NCI-H510A treated with DMSO at 0.1 percent for 48 hours (cell line): Measurements from ENCODE around the gene TRAF5.
"Not testable (repeated sequence)": the region's sequence is repeated elsewhere in the genome, so short reads cannot be mapped to it uniquely, and the experiment has no call there.

Source experiments
- DNase-seq: peaks from one replicate; lab custom pipeline; 2025; lab: John Stamatoyannopoulos, UW

The TRAF5 gene, protein sequence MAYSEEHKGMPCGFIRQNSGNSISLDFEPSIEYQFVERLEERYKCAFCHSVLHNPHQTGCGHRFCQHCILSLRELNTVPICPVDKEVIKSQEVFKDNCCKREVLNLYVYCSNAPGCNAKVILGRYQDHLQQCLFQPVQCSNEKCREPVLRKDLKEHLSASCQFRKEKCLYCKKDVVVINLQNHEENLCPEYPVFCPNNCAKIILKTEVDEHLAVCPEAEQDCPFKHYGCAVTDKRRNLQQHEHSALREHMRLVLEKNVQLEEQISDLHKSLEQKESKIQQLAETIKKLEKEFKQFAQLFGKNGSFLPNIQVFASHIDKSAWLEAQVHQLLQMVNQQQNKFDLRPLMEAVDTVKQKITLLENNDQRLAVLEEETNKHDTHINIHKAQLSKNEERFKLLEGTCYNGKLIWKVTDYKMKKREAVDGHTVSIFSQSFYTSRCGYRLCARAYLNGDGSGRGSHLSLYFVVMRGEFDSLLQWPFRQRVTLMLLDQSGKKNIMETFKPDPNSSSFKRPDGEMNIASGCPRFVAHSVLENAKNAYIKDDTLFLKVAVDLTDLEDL

DNA sequence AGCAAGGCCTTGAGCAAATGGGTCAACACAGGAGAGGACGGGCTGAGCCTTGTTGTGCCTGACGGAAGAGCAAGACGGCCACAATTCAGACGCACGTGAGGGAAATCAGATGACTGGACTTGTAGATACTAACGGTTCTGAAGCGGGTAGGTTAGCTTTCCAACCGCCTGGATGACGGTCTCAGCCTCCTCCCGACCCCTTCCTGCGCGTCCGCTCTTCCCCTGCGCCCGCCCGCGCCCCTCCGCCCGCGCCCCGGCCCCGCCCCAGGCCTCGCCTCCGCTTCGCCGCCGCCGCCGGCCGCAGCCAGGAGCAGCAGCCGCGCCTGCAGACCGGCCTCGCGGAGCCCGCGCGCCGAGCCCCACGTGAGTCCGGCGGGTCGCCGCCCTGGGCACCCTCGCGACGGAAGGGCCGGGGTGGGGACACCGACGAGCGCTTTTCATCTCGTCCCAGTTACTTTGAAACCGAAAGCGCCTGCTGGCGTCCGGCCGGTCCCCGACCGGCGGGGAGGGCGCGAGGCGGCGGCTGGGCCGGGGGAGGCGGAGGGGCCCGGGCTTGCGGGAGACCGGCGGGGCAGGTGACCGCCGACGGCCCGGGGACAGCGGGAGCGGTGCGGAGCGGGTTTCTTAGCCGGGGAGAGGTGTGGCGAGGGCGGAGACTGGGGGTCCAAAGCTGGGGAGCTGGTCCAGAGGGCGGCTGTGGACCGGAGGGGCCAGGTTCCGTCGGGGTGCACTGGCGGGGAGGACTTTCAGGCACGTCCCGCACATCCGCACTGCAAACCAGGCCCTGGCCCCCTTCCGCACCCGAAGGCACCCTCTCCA is at the start of gene TRAF5:
TSS of gene TRAF5 (plus strand) at position 306 of the 818 bp plus-strand sequence. CDS start 26,407 bp downstream, outside the sequence.
- peak; percentile 28 for DNase-seq

DNA sequence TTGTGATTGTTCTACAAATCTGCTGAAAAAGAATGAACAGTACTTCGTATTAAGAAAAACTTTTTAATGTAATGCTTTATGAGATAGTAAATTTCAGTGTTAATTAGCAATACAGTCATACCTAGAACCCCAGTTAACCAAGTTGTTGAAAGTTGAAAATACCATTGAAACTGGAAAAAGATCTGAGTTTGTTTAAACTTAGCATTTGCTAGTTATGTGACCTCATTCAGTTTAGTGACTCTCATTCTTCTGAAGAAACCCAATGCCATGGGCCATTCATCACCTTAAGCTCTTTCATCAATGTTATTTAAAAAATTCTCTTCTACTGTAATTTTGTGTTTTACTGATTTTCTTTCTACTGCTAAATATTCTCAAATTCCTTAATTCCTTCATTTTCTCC is 47.3 kb upstream of the TRAF5 start:
- no peak for DNase-seq

DNA sequence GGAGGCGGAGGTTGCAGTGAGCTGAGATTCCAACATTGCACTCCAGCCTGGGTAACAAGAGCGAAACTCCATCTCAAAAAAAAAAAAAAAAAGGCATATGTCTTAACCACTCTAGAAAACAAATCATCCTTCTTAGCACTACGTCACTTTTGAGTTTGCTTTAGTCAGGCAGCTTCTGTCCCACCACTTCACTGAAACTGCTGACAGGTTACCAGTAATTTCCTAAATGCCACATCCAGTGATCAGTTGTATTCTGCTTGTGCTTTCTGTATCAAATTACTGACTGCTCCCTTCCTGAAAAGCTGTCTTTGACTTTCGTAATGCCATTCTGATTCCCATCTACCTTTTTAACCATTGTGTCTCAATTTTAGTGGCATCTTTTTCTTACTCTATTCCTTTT is 45.7 kb upstream of the TRAF5 start:
- DNase-seq = no peak

DNA sequence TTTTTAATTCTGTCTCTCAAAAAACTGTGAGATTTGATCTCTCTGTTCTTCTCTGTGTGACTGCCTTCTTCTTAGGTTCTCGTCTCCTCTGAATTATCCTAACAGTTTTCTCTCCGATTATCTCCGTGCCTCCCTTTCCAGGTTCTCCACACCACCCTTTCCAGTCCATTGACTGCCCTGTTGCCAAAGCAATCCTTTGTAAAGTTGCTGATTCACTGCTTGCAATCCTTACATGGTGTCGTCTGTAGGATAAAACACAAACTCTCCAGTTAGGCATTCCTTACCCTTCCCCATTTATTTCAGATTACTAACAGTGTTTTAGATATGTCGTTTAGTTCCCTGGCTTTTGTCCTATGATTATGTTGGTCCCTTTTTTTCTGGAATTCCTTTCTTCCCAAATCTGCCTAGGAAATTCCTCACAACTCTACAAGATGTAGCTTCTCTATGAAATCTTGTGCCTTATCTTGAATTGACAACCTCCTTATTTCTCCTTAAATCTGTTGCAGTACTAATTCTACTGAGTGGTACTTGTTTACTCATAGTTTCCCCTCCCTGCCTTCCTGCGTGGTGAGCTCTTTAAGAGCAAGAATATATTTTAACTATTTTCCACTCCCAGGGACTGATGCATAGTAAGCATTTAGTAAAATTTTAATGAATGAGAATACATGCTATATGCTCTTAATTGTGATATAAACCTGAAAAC is 45.2 kb upstream of the TRAF5 start:
- DNase-seq = no peak

DNA sequence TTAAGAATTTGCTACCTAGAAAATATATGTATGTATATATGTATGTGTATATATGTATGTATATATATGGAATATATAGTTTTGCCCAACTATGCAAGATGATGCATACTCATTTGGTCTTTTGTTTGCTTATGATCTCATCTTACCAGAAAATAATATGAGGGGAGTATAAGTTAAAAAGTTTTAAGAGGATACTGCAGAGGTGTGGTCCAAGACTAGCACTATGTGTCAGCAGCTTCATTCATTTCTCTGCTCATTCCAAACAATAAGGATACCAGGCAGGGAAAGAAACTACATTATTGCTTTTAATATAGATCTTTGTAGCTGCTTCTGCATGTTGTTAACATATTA is 44.6 kb upstream of the TRAF5 start:
- no peak for DNase-seq

DNA sequence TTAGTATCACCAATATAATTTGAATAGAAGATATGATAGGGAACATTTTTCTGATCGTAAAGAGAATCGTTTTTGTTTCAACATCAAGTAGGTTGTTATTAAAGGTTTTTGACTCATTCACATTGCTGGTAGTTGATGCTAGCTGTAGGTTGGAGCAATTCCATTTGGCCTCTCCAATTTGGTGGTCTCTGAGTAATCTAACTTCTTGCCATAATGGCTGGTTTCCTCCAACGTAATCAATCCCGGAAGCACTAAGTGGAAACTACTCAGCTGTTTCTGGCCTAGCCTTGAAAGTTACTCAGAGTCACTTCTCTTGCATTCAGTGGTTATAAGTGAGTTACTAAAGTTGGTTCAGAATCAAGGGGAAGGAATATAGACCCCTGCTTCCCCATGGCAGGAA is 41.4 kb upstream of the TRAF5 start:
- DNase-seq = no peak

DNA sequence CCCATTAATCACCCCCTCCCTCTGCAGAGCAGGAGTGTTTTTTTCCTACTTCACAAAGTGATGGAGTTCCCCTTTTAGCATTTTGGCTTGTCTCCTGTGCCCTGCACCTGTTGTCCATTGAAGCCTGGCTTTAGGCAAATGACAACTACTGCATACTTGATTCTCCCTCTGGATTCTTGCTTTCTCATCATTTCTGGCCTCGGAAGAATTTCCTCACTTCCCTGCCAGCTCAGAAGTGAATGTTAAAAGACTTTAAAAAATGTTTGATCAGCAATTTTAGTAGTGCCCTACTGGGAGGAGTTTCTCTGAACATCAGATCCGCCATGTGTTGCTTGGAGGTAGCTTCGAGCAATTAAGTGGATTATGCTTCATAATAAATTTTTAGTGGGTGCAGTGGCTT is 39.4 kb upstream of the TRAF5 start:
- DNase-seq = no peak

DNA sequence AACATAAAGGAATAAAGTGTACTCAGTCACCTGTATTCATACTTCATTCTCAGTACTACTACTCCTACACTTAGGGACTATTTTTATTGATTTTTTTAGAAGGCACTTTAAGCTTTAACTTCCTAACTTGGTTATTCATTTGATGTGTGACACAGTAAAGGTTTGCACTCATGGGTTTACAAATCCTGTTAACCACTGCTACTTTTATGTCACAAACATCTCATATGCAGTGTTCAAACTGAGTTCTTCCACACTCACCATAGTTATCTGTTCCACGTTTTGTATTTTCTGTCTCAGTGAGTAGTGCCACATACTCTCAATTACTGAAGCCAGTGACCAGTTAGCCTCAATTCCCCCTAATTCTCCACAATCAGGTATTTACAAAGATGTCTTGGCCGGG is 34.2 kb upstream of the TRAF5 start:
- DNase-seq = no peak

DNA sequence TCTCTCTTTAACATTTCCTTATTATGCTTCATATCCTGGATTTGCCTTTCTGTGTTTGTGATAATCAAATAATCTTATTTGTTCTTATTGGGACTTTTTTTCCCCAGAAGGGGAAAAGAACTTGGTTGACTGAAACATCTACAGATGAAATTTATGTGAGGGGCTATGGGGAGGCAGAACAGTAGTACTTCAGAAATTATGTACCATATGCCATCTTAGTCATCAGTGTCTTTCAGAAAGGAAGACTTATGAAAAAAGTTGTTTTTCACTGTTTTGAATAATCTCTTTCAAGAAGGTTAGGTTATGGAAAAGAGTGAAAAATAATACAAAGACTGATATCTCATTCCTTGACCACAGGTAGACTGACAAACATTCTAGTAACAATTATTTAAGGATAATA is 30.2 kb upstream of the TRAF5 start:
- DNase-seq = no peak

DNA sequence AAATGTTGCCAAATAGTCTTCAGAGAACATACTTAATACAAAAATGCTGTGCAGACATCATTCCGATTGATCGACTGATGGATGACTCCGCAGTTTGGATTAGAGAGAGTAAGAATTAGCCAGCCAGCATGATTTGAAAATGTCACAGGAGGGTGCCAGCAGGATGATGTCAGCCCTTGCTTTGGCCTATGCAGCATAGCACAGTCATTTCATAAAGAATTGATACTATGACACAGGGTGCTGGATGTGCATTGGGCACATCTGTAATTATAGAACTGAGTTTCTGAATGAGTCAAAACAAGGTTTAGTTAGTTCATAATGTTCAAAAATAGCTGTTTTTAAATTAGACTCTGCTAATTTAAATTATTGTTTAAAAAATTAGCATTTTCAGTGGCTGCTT is 21.6 kb upstream of the TRAF5 start:
- no peak for DNase-seq

DNA sequence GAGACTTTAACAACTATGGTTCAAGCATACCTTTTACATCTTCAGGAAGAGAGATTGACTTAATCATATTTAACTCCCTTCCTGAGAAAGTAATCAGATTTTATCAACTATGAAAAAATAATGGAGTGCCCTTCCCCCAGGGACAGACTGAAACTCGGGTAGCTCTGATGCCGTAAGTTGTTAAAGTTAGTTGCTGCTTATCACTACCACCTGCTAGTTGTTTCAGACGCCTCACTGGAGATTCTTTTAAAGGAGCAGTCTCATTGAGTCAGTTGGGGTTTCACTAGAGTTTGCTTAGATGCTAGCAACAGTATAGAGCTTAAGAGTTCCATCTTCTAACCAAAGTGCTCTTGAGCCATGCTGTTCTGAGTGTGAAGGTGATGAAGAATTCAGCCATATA is 17.0 kb upstream of the TRAF5 start:
- DNase-seq = no peak

DNA sequence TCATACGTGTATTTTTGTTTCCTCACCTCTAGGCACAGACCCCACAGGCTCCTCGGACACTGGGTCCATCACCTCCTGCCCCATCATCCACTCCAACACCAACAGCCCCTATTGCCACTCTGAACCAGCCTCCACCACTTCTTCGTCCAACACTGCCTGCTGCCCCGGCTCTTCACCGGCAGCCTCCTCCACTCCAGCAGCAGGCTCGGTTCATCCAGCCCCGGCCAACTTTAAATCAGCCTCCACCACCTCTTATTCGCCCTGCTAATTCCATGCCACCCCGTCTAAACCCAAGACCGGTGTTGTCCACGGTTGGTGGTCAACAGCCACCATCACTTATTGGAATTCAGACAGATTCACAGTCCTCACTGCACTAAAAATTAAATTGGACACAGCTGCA is 13.2 kb upstream of the TRAF5 start:
- no peak for DNase-seq

DNA sequence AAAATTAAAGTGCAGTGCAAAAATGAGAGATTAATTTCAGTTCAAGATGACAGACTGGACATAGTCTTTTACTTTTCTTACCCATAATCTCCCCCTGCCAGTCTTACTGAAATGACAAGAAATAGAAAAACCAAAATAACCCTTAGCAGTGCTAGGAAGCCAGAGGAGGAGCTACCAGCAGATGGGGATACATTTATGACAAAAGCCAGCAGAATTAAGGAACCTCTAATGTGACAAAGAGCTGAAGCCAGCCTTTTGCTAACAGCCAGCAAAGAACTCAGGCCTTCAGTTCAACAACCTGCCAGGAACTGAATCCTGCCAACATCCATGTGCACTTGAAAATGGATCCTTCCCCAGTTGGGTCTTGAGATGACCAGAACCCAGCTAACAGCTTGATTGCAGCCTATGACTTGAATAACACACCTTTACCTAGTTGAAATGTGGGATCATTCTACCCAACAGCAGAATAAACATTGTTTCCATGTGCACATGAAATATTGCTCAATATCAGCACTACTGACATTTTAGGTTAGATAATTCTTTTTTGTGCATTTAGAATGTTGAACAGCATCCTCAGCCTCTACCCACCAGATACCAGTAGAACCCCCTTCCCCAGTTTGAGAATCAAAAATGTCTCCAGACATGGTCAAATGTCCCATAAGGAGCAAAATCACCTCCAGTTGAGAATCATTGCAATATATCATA is 7.9 kb upstream of the TRAF5 start:
- no peak for DNase-seq

DNA sequence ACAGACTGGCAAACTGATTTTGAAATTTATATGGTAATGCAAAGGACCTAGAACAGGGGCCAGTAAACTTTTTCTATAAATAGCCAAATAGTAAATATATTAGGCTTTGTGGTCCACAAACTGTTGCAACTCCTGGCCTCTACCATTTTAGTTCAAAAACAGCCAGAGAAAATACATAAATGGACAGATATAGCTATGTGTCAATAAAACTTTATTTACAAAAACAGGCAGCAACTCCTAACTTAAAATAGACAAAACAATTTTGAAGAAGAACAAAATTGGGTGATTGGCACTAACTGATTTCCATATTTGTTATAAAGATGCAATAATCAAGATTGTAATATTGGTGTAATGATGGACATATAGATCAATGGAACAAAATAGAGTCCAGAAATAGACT is 6.7 kb upstream of the TRAF5 start:
- DNase-seq = no peak

DNA sequence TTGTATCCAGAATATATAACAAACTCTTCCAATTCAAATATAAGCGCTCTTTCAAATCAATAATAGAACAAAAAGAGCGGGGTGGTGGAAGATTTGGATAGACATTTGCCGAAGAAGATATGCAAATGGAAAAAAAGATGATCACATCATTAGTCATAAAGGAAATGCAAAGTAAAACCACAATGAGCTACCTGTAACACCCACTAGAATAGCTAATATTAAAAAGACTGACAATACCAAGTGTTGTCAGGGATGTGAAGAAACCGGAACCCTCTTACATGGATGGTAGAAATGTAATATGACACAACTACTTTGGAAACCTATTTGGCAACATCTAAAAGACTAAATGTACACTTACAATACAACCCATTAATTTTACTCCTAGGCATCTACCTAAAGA is 5.7 kb upstream of the TRAF5 start:
- DNase-seq = no peak

DNA sequence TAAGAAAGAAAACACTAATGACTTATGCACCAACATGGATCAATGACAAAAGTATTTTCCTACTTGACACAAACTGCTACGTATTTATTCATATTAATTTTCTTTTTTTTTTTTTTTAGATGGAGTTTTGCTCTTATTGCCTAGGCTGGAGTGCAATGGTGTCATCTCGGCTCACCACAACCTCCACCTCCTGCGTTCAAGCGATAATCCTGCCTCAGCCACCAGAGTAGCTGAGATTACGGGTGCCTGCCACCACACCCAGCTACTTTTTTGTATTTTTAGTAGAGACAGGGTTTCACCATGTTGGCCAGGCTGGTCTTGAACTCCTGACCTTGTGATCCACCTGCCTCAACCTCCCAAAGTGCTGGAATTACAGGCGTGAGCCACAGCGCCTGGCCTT is 5.0 kb upstream of the TRAF5 start:
- DNase-seq = not testable (repeated sequence)

DNA sequence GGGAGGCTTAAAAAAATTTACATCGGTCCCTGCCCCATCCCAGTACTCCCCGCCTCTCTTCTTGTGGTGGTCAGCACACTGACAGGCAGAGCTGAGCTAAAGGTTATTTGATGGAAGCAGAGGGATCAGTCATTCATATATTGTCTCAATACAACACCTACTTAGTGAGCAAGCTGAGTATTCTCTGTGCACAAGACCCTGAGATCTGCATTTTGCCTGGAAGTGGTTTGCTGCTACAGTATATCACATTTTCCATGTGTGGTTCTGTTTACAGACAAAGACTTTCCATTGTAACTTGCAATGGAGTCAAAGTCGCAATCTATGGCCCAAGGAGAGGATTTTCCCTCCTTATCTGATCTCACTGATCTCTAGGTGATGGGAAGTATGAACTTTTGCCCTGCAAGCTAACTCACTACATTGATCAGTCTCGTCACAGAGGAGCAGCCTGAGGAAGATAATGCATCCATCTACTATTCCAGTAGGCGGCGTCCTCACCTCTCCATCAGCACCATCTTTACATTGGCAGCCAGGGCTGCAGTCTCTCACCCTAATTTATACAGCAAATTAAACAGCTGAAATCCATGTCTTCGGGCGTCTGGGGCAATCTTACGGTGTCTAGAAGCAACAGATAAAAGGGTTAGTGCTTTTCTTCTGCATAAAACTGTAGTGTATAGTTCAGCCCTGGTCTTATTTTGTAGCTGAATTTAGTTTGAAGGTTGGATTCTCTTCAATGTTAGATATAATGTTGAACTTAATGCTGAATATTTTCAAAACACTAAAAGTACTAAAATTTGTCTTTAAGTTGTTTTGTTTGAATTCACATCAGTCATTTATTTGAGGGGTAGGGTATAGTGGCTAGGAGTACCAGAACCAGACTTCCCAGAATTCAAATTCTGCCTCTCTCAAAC is 3.2 kb upstream of the TRAF5 start:
- peak; percentile 81 for DNase-seq

DNA sequence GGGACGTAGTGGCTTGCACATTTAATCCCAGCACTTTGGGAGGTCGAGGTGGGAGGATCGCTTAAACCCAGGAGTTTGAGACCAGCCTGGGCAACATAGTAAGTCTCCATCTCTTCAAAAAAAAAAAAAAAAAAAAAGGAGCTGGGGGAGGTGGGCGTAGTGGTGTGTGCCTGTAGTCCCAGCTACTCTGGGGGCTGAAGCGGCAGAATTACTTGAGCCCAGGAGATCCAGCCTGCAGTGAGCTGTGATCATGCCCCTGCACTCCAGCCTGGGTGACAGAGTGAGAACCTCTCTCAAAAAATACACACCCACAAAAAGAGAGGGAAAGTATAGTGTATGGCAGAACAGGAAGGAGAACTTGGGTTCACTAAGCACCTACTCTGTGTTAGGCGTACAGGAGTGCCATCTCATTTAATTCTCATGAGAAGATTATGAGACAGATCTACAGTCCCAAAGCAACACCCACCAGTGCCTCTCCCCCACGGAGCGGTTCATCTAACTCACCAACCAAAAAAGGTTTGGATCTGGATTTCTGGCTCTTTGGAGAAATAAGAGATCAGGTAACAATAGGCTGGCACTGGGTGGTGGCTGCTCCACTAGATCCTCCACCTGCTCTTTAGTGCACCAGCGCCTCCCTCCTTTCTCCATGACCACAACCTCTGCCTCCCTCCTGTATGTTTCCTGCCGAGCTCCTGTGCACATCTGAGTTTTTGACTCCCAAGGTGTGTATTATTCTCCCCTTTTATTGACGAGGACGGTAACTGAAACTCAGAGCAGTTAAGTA is 1.4 kb upstream of the TRAF5 start:
- peak; percentile 44 for DNase-seq

DNA sequence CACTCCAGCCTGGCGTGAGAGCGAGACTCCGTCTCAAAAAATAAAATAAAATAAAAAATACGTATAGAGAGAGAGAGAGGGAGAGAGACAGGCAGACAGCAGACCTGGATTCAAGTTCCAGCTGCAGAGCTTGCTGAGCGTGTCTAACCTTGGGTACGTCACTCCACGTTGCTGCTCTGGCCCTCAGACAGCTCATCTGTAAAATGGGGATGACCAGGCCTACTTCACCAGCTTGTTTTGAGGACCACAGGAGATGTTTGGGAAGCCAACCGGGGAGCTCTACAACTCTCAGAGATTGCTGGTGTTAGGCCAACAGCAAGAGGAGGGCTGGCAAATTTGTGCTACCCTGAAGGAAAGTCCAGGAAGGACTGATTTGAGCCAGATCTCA is 499 bp upstream of the TRAF5 start:
- DNase-seq = no peak

DNA sequence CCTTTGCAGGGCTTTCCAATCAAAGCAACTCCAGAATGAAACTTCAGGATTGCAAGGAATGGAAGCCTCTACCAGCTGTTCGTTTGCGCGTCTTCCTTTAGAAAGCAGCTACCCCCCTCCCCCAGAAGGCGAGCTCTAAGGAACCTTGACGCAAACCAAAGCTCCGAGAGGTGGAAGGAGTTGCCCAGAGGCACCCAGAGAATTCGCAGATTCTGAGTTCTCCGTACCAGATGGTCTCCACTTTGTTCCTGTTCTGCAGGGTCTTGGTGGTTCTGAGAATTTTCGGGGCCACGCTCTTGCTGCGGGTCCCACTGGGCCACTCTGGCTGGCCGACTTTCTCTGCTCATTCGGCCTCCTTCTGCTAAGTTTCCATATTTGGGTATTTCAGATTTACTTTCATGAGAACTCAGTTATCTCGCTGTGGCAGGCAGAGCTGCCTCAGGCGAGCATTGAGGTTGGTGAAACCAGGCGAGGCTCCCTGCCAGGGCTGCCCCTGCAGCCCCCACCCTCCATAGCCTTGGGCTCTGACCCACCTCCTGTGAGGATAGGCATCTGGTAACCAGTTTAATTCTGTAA is 801 bp downstream of the TRAF5 start:
- no peak for DNase-seq
